ENCODE data around the gene TRPM8. TPM values are rescaled to one million over a fixed set of nuclear protein-coding genes. Genes with fewer than 3 reads are reported as not detected.
"Not testable (repeated sequence)": the region's sequence is repeated elsewhere in the genome, so short reads cannot be mapped to it uniquely, and the experiment has no call there.

TRPM8 gene
- not detected for total RNA-seq (ENCODE audit: unreplicated experiment)
- long read RNA-seq: 0 reads

- no peaks in the 10 kb centered on the region for H3K4me1 Mint-ChIP-seq (ENCODE audit: unreplicated experiment)
- no peak within 1 kb of the TSS for H3K27ac Mint-ChIP-seq (ENCODE audit: unreplicated experiment)
Measured at GRCh38 chr2:233917116-233917515, at the start of gene TRPM8. TRPM8 (plus strand) TSS chr2:233917373; CDS start chr2:233926538, 9,165 bp downstream.

GRCh38 chr2:233867993-233868532, 49.1 kb upstream of the TRPM8 start, which contains the start of gene MSL3B:
MSL3B (minus strand) TSS chr2:233868386.
- peak within 1 kb of the TSS; percentile 92 for H3K4me3 Mint-ChIP-seq (ENCODE audit: unreplicated experiment)
- no peaks in the 10 kb centered on the region for H3K4me1 Mint-ChIP-seq (ENCODE audit: unreplicated experiment)
- peaks cover 6% of the 10 kb centered on the region for H3K36me3 Mint-ChIP-seq (ENCODE audit: low read depth, unreplicated experiment)
- peak; percentile 48 for DNase-seq (ENCODE audit: low spot score)
- H3K9me3 Mint-ChIP-seq (ENCODE audit: unreplicated experiment): no peaks in the 10 kb centered on the region
- H3K27ac Mint-ChIP-seq (ENCODE audit: unreplicated experiment): peak within 1 kb of the TSS; percentile 75
- H3K27me3 Mint-ChIP-seq (ENCODE audit: unreplicated experiment): peaks cover 1% of the 10 kb centered on the region
- no peak for TF ChIP-seq CTCF (IDR thresholded peaks at IDR 0.05; ENCODE audit: unreplicated experiment)

More at GRCh38 chr2:233917116-233917515, at the start of gene TRPM8:
- Mint-ChIP-seq H3K36me3 (ENCODE audit: low read depth, unreplicated experiment) (no peaks in the 10 kb centered on the region), H3K27me3 (ENCODE audit: unreplicated experiment) (peaks cover 2% of the 10 kb centered on the region), H3K4me3 (ENCODE audit: unreplicated experiment) (no peak within 1 kb of the TSS), H3K9me3 (ENCODE audit: unreplicated experiment) (no peaks in the 10 kb centered on the region)
- DNase-seq (ENCODE audit: low spot score): no peak
- no peak for TF ChIP-seq CTCF (IDR thresholded peaks at IDR 0.05; ENCODE audit: unreplicated experiment)

GRCh38 chr2:233871432-233871831, 45.7 kb upstream of the TRPM8 start:
- no peaks in the 10 kb centered on the region for H3K9me3 Mint-ChIP-seq (ENCODE audit: unreplicated experiment)
- TF ChIP-seq CTCF (IDR thresholded peaks at IDR 0.05; ENCODE audit: unreplicated experiment): no peak
- H3K4me1 Mint-ChIP-seq (ENCODE audit: unreplicated experiment): no peaks in the 10 kb centered on the region
- DNase-seq (ENCODE audit: low spot score): no peak
- peaks cover 6% of the 10 kb centered on the region for H3K36me3 Mint-ChIP-seq (ENCODE audit: low read depth, unreplicated experiment)
- H3K27ac Mint-ChIP-seq (ENCODE audit: unreplicated experiment): no peak overlapping the region
- peaks cover 1% of the 10 kb centered on the region for H3K27me3 Mint-ChIP-seq (ENCODE audit: unreplicated experiment)
- no peak overlapping the region for H3K4me3 Mint-ChIP-seq (ENCODE audit: unreplicated experiment)

- not testable (repeated sequence) for H3K9me3 Mint-ChIP-seq (ENCODE audit: unreplicated experiment)
Measured at GRCh38 chr2:233872125-233872524, 45.0 kb upstream of the TRPM8 start.

GRCh38 chr2:233882353-233882752, 34.8 kb upstream of the TRPM8 start:
- H3K36me3 Mint-ChIP-seq (ENCODE audit: low read depth, unreplicated experiment): no peaks in the 10 kb centered on the region
- DNase-seq (ENCODE audit: low spot score): no peak
- H3K27ac Mint-ChIP-seq (ENCODE audit: unreplicated experiment): no peak overlapping the region
- TF ChIP-seq CTCF (IDR thresholded peaks at IDR 0.05; ENCODE audit: unreplicated experiment): no peak
- H3K4me3 Mint-ChIP-seq (ENCODE audit: unreplicated experiment): no peak overlapping the region
- peaks cover 4% of the 10 kb centered on the region for H3K27me3 Mint-ChIP-seq (ENCODE audit: unreplicated experiment)
- no peaks in the 10 kb centered on the region for H3K4me1 Mint-ChIP-seq (ENCODE audit: unreplicated experiment)
- peaks cover 4% of the 10 kb centered on the region for H3K9me3 Mint-ChIP-seq (ENCODE audit: unreplicated experiment)

More at GRCh38 chr2:233872125-233872524, 45.0 kb upstream of the TRPM8 start:
- DNase-seq (ENCODE audit: low spot score); H3K4me3 Mint-ChIP-seq (ENCODE audit: unreplicated experiment); H3K4me1 Mint-ChIP-seq (ENCODE audit: unreplicated experiment); H3K27ac Mint-ChIP-seq (ENCODE audit: unreplicated experiment); H3K36me3 Mint-ChIP-seq (ENCODE audit: low read depth, unreplicated experiment); H3K27me3 Mint-ChIP-seq (ENCODE audit: unreplicated experiment): not testable (repeated sequence)

All from endothelial cell (in vitro differentiated cells).